HG03135 (cell line): Measurements from ENCODE around the gene EFNA2.
"Not testable (repeated sequence)": the region's sequence is repeated elsewhere in the genome, so short reads cannot be mapped to it uniquely, and the experiment has no call there.

Experiments
- ATAC-seq: cut with Tn5 transposase; IDR thresholded peaks from one replicate; pipeline ENCODE4 v1.9.1; 2021; ENCODE audit warnings: mild to moderate bottlenecking, moderate library complexity; ENCODE audit not compliant: unreplicated experiment

Gene EFNA2

DNA sequence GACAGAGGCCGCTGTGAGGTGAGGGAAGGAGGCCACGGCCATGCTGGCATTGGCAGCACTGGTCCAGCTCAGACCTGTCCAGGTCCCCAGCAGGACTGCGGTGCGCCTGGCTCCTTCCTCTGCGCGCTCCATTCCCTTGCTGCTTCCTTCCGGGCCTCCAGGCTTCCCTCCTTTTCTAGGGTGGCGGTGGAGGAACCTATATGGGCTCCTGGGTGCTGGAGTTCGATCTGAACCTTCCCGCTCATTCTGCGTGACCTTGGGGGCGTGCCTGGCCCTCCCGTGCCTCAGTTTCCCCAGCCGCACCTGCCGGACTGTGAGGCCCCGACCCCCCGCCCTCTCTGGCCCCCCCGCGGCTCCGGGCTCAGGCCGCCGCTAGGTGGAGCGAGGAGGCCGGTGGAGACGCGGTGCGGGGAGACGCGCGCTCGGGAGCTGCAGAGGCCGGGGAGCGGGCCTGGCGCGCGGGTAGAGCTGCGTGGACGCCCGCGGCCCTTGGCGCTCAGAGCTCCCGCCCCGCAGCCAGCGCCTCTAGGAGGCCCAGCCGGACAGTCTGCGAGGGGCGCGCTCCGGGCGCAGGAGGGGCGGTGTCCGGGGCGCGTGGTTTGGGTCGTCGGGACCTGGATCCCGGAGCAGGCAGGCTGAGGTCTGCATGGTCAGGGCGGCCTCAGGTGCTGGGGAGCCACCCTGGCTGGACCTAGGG is 29.9 kb downstream of the EFNA2 start:
- ATAC-seq: no peak

DNA sequence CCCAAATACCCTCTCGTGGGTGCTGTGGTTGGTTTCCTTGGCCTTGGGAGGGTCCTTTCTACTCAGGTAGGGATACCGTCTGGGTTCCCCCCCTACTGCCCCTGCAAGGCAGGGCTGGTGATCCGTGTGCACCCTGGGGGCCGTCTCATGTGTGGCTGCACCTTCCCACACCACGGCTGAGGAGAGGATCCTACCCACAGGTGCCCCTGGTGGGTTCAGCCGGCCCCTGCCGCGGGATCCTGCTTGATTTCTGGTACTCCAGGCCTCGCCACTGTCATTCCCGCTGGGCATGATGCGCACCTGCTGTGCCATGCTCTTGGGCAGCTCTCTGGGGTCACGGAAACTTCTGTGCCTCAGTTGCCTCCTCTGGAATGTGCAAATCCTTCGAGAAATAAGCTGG is 30.8 kb downstream of the EFNA2 start:
- no peak for ATAC-seq

DNA sequence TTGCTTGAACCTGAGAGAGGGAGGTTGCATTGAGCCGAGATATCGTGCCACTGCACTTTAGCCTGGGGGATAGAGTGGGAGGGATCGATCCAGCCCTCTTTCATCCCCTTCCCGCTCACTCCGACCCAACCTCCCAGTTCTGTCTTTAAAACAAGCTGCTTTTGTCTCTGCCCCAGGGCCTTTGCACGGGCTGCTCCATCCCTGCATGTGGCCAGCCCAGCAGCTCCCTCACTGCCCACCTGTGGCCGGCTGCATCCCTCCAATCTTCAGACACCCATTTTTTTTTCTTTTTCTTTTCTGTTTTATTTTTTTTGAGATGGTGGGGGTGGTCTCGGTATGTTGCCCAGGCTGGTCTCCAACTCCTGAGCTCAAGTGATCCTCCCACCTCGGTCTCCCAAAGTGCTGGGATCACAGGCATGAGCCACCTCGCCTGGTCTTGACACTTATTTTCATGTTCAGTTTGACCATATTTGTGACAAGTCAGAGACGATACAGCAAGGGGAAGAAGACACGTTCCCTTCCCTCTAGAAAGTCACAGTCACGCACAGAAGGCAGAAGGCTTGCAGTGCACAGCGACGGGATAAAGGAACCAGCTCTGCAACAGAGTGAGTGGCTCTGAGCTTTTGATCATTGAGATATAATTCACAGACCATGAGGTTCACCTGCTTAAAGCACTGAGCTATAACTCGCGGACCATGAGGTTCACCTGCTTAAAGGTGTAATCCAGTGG is 31.8 kb downstream of the EFNA2 start:
- no peak for ATAC-seq

DNA sequence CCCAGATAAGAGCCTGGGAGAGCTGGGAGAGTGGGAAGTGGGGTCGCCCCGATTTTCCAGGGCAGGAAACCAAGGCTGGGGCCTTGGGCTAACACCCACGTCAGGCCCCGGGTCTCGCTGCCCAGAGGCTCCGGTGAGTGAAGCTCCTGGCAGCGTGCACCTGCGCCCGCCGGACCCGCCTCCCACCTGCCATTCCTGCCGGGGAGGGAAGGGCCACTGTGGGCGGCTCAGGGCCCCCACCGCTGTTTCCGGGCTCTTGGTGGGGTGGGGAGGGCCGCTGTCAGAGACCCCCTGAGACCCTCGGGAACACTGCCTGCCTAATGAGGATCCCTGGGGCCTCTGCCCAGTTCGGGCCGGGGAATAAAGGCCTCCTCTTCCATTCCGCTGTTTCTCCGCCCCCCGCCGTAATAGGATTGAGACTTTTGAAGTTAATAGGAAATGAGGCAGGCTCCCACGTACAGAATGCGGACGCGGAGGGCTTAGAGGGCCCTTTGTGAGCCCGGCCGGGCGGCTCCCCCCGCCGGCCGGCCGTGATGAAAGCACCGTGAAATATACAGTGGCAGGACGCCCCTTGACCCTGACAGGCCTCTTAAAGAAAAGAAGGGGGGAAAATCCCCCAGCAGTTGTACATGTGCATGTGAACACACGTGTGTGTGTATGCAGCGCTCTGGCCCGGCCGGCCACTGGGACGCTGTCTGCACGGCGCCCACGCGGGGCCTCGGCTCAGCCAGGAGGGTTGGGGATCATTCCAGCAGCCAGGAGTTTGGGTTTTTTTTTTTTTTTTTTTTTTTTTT is 33.2 kb downstream of the EFNA2 start:
- ATAC-seq: no peak

DNA sequence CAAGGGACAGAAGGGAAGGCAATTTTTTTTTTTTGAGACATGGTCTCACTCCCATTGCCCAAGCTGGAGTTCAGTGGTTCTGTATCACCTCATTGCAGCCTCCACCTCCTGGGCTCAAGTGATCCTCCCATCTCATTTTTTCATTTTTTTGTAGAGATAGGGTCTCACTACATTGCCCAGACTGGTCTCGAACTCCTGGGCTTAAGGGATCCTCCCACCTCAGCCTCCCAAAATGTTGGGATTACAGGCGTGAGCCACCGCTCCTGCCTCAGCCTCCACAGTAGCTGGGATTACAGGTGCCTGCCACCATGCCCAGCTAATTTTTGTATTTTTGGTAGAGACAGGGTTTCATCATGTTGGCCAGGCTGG is 34.6 kb downstream of the EFNA2 start:
- not testable (repeated sequence) for ATAC-seq

DNA sequence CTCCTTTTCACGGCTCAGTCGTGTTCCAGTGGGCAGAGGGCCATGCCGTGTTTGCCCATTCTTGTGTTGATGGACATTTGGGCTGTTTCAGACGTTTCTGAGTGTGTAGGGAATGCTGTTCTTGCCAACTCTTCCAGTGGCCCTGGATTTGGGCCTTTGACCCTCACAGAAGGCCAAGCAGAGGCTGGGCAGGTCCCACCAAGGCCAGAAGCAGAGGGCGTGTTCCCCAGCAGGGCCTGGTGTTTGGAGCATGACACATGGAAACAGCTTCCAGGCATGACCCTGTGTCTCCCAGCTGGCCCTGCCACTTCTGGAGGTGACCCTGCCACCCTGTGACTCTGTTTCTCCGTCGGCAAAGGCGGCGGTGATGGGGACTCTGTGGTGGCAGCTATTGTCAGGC is 35.9 kb downstream of the EFNA2 start:
- ATAC-seq: no peak

DNA sequence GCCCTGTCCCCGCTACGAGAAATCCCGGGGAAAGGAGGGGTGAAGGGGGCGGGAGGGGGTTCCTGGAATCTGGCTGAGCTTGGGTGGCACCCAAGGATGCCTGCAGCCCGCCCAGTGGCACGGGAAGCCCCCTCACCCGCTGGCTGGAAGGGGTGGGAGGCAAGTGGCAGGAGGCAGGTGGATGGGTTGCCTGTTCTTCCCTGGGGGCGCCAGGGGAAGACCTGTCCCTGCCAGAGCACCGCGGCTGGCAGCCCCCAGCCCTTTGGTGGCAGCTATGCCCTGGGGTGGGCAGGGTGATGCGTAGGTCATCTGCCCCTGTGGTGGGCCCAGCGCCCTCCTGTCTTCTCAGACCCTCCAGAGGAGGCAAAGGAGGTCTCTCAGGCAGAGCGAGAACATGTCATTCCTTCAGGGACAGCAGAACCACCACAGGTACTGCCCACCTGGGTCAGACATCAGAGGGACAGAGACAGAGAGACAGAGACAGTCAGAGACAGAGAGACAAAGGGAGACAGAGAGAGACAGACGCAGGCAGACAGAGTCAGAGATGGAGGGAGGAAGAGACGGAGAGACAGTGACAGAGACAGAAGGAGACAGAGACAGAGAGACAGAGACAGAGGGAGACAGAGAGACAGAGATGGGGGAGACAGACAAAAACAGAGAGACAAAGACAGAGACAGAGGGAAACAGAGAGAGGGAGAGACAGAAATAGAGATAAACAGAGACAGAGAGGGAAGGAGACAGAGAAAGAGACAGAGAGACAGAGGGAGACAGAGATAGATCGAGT is 36.7 kb downstream of the EFNA2 start:
- ATAC-seq: no peak

DNA sequence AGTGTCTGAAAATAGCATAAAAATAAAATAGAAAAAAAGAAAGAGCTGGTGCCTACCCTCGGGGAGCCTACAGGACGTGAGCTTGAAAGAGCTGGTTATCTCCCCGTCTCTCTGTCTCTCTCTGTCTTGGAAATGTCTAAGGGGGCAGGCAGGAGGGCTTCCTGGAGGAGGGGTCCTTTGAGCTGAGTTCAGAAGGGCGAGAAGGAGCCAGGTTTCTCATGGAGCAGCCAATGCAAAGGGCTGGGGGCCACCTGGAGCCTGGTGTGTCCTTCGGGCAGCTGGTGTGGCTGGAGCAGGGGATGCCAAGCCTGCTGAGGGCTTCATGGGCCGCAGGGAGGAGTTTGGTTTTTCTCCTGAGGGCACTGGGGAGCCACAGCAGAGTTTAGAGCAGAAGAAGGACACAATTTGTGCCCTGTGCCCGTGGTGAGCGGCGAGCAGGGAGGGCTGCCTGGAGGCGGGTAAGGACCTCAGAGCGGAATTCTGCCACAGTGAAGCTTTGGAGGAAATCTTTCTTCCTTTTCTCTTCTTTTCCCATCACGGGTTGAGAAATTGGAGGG is 38.7 kb downstream of the EFNA2 start:
- ATAC-seq: no peak

DNA sequence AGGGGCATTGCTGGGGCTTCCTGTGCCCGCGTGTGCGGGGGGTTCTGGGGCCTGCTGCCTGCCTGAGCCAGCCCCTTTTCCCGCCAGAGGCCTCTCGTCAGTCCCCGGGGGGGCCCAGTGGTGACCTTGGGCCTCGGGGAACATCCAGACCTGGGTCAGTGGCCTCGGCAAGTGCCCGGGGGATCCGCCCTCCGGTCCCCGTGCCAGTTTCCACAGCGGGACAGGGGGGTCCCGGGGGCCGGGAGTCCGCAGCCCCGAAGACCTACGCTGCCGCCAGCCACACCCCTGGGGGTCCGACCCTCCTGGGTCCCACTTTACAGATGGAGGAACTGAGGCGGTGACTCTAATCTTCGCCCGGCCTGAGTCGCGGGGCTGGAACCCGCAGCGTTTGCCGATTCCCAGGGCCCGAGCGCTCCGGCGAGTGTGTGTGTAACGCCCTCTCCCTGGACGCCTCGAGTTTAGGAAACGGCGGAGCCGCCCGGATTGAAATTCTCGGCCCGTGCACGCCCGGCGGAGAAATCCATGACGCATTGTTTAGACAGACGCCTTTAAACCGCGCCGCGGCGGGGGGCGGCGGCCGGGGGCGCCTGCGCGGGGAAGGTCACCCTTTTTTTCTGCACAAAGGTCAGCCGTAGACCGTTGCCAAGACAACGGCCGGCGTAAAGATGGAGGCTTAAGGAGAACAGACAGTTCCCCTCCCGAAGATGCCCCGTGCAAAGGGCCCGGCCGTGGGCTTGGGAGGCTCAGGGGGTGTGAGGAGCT is 39.3 kb downstream of the EFNA2 start:
- no peak for ATAC-seq

DNA sequence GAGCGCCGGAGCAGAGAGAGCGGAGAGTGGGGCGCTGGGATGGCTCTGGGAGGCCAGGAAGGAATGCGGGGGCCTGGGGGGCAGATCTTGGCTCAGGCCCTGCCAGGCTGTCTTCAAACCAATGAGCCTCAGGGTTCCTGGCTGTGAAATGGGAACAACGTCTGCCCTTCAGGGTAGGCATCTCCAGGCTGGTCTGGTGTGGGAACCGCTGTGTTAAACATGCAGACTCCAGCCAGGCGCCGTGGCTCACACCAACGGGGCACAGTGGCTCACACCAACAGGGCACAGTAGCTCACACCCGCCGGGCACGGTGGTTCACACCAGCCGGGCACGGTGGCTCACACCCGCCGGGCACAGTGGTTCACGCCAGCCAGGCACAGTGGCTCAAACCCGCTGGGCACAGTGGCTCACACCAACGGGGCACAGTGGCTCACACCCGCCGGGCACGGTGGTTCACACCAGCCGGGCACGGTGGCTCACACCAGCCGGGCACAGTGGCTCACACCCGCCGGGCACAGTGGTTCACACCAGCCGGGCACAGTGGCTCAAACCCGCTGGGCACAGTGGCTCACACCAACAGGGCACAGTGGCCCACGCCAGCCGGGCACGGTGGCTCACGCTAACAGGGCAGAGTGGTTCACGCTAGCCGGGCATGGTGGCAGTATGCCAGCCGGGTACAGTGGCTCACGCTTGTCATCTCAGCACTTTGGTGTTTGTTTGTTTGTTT is 40.1 kb downstream of the EFNA2 start:
- ATAC-seq: no peak

DNA sequence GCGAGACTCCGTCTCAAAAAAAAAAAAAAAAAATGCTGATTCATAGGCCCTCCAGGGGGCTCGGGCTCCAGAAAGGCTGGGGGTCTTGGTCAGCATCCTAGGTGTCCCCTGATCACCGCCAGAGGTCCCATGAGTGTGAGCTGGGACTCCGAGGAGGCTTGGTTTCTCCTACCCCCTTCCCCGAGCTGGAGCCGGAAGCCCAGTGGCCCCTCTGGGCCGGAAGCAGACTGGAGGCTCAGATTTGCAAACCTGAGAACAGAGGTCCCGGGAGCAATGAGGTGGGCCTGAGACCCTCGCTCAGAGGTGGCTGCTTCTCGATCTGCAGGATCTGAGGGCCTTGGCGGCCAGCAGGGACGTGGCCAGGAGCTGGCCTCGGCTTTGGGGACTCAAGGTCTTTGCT is 41.5 kb downstream of the EFNA2 start:
- no peak for ATAC-seq

DNA sequence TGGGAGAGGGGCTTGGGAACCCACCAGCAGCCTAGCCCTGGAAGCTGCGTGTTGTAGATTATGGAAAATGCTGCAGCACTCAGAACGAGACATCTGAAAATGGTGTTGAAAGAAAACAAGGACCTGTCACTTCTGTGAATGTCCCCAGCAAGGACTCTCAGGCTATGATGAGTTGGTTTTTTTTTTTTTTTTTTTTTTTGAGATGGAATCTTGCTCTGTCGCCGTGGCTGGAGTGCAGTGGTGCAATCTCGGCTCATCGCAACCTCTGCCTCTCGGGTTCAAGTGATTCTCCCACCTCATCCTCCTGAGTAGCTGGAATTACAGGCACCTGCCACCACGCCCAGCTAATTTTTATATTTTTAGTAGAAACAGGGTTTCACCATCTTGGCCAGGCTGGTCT is 46.5 kb downstream of the EFNA2 start:
- ATAC-seq: not testable (repeated sequence)

DNA sequence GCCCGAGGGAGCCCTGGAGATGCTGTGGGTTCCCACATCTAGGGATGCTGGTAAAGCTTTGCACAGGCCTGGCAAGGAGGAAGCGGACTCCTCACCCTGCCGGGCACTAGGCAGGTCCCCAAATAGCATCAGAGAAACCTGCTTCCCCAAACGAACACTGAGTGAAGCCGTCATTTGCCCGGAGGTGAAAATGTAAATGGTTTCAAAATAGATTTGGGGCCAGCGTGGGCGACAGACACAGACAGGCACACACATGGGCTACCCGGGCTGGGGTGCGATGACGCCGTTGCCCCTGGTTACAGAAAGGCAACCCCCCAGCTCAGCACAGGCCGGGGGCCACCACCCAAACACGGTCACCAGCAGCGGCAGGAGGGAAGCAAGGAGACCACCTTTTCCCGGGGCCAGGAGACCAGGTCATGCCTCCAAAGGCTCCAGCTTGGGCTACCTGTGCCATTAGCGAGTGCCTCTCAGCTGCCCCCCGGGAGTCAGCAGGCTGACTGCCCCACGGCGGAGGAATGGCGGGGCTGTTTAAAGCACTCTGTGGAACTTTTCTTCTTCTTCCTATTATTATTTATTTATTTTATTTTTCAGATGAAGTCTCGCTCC is 50.5 kb downstream of the EFNA2 start:
- ATAC-seq: no peak

DNA sequence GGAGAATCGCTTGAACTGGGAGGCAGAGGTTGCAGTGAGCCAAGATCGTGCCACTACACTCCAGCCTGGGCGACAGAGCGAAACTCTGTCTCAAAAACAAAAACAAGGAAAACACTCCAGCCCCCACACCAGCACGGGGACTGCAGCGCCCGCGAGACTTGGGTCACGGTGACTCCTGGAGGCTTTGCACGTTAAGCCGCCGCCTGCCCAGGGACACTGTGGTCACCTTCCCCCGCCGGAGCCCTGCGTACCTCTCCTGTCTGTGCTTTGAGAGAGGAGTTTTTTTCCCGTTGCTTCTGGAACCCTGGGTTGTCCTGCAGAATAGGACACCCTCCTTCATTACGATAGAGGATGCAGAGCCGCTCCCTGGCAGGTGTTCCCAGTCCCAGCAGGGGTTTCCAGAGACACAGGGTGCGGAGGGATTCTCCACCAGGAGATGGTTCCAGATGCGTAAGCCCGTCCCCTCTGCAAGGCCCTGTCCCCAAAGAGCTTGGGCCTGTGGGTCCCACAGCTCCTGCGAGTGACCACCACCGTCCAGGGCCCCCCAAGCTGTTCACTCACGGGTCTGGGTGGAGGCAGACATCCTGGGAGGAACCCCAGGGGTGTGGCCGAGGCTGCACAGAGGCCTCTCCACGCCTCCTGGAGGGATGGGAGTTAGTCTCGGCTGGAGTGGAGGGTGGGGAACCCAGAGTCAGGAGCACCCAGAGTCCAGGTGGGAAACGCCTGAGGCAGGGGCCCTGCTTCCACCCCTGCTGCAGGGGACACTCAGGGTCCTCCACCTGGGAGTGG is 55.2 kb downstream of the EFNA2 start:
- ATAC-seq: no peak

DNA sequence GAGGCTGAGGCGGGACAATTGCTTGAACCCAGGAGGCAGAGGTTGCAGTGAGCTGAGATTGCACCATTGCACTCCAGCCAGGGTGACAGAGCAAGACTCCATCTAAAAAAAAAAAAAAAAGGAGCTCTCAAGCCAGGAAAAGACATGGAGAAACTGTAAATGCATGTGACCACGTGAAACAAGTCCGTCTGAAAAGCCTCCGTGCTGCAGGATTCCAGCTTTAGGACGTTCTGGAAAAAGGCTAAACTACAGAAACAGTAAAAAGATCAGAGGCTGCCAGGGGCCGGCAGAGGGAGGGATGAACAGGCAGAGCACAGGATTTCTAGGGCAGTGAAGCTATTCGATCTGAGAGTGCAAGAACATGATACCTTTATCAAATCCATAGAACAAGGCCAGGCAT is 57.4 kb downstream of the EFNA2 start:
- no peak for ATAC-seq

DNA sequence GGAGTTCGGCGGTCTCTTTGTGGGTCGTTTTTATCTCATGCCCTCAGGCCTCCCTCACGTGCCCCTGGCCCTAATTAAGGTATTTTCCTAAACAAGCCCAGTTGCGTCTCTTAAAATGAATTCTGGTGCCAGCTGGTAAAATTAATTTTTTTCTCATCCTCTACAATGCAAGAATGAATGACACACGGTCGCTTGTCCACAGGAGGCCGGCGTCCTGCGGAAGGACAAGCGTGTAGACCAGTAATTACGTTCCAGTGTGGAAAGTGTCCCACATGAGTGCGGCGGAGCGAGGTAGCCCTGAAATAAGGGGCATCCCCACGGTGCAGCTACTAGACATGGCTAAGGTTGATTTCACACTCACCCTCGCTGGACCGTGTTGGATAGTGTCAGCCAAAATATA is 63.5 kb downstream of the EFNA2 start:
- ATAC-seq: no peak

DNA sequence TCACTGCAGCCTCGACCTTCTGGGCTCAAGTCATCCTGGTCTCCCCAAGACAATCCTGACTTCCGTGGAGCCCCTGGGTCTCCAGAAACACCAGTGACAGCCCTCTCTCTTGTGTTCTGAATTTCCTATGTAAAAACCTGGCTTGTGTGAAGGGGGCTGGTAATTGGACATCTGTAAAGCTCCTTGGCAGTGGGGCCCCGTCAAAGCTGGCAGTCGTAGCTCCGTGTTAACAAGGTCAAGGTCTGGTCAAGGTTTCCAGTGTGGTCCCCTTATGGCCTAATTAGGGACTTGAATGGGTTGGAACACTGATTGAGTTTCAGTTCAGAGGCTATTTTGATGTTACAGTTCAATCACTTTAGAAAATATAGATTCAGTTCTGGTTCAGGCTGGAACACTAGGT is 65.2 kb downstream of the EFNA2 start:
- ATAC-seq: no peak
